ENCODE results near the gene TACC2.
"Not testable (repeated sequence)": the region's sequence is repeated elsewhere in the genome, so short reads cannot be mapped to it uniquely, and the experiment has no call there.

Gene TACC2

DNA sequence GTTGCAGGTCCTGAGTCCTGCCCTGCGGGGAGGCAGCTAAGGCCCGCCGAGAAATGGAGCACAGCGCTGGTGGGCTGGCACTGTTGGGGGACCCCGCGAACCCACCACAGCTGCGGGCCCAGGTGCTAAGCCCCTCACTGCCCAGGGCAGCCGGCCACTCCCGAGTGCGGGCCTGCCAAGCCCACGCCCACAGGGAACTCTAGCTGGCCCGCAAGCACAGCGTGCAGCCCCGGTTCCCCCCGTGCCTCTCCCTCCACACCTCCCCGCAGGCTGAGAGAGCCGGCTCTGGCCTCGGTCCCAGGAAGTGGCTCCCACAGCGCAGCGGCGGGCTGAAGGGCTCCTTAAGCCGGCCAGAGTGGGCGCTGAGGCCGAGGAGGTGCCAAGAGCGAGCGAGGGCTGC is 10.5 kb upstream of the TACC2 start:
- DNase-seq (ENCODE audit: low read depth in 4 of 4, low spot score in 1 of 4) = no peak

DNA sequence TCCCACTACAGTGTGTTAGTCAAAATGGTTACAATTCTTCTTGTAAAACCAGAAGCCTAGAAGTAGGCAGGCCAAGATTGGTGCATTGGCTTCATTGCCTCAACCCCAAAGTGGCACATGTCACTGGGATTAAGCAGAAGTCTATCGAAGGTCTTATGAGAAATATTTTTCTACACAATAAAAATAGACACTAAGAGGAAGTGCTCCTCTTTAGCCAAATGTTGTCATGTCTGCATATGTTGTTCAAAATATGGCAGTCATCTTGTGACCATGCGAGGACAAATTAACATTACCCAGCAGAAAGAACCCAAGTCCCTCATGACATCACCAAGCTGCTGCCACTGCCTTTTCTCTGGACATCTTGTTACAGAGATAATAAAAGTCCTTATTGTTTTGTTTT is 7.6 kb upstream of the TACC2 start:
- DNase-seq (ENCODE audit: low read depth in 4 of 4, low spot score in 1 of 4) = no peak

DNA sequence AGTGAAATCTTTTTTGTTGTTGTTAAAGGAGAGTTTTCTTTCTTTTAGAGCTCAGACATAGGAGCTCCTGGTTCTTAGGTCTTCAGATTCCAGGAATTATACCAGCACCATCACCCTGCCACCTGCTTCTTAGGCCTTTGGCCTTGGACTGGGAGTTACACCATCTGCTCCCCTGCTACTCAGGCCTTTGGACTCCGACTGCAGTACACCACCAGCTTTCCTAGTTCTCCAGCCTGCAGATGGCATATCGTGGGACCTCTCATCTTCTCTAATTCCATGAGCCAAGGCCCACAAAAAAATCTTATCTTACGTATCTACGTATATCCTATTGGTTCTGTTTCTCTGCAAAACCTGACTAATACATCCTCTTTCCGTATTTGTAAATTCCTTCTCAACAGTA is 5.1 kb upstream of the TACC2 start:
- no peak for DNase-seq (ENCODE audit: low read depth in 4 of 4, low spot score in 1 of 4)

DNA sequence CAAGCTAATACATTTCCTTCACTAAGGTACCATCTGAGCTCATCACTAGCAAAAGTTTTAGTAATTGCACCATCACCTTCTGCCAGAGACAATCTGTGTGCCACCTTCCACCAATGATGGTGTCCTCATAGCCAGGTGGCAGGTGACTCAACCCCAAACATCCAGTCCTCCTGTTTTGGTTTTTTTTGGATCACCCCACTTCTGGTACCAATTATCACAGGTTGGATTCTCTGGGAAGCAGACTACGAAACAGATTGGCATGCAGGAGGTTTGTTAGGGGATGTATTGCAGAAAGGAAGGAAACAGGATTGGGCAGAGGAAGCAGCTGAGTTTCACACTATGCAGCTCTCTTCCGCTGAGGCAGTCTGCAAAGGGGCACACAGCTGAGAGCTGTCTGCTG is 4.5 kb upstream of the TACC2 start:
- DNase-seq (ENCODE audit: low read depth in 4 of 4, low spot score in 1 of 4) = no peak

DNA sequence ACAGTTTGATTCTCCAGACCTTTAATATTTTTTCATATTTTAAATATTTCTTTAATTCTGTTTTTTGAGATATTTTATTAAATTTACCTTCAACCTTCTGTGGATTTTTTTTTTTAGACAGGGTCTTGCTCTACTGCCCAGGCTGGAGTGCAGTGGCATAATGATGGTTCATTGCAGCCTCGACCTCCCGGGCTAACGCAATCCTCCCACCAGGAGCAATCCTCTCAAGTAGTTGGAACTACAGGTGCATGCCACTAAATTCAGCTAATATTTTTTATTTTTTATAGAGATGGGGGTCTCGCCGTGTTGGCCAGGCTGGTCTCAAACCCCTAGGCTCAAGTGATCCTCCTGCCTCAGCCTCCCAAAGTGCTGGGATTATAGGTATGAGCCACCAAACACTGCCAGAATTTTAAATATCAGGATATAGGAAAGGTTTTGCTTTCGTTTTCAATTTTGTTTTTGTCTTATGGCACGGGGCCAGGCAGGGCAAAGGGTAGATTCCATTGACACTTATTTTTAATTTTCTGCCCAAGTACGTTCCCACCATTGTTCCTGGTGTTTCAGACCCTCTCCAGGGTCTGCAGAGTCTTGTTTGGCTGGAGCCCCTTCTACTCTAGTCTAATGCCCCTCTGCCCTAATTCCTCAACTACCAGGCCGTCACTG is 1.2 kb downstream of the TACC2 start:
- no peak for DNase-seq (ENCODE audit: low read depth in 4 of 4, low spot score in 1 of 4)

DNA sequence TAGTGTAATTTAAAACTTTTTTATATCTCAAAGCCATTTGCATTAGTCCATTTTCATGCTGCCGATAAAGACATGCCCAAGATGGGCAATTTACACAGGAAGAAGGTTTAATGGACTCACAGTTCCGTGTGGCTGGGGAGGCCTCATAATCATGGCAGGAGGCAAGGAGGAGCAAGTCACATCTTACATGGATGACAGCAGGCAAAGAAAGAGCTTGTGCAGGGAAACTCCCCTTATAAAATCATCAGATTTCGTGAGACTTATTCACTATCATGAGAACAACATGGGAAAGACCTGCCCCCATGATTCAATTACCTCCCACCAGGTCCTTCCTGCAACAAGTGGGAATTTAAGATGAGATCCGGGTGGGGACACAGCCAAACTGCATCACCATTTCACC is 2.8 kb downstream of the TACC2 start:
- not testable (repeated sequence) for DNase-seq (ENCODE audit: low read depth in 4 of 4, low spot score in 1 of 4)

DNA sequence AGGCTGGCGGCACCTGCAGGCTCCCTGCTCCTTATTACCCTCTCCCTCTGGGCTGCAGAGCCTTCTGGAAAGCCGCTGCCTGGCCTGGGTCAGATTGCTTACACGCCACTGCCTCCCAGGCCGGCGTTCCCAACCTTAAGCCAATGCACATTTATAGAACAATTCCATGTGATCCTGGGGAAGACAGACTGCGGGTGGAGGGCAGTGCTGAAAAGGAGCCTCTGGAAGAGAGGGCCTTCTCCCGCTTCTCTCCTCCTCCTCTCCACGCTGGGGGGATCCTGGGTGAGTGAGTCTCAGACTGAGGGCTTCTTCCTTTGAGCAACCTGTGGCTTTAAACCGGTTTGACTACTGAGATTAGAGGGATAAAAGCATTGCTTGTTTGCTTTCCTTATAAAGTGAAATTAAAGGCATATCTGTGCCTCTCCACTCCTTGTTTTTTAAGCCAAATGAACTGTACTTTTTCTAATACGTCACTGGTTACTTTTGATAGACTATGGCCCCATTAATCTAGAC is 5.5 kb downstream of the TACC2 start:
- no peak for DNase-seq (ENCODE audit: low read depth in 4 of 4, low spot score in 1 of 4)

DNA sequence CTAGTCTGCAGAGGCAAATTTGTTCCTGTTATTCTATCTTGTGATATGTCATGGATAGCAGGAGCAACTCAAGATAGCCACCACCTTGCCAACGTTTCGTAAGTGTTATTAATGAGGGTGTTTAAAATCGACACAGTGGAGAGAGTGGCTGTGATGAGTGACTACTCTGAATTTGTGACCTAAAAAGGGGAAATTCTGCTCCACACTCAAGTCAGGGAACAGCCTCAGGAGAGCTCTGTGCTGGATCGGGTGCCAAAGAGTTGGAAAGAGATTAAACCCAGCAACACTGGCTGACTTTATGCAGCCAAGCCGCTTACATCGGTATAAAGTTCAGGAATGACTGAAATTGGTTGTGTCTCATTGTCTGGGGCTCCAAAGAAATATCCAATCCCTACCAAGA is 9.5 kb downstream of the TACC2 start:
- DNase-seq (ENCODE audit: low read depth in 4 of 4, low spot score in 1 of 4) = no peak

DNA sequence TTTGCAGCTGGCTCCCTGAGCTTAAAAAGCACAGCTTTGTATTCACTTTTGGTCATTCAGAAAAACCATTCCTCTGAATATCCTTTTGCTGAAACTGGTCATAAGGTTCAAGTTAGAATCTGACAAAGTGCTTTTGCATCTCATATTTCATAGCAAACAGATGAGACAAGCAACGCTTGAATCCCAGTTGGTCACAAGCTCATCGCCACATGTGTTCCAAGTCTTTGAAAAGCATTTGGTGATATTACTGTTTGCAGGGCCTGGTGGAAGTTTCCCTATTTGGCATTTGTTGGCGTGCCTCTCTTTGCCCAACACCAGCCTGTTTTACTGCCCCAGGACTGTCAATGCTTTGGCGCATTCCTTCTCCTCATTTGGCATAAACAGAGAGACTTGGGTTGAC is 10.3 kb downstream of the TACC2 start:
- DNase-seq (ENCODE audit: low read depth in 4 of 4, low spot score in 1 of 4) = no peak

DNA sequence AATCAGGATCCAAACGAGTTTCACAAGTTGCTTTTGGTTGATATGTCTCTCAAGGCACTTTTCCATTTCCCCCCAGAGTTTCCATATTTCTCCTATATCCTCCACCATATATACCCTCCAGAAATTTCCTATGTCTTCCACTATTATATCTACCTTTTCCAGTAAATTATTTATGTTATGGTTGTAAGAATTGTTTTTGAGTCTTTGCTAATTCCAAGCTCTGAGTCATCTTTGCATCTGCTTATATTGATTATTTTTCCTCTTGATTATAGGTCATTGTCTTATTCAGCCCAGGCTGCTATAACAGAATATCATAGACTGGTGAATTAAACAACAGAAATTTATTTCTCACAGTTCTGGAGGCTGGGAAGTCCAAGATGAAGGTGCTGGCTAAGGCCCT is 12.7 kb downstream of the TACC2 start:
- DNase-seq (ENCODE audit: low read depth in 4 of 4, low spot score in 1 of 4) = no peak

DNA sequence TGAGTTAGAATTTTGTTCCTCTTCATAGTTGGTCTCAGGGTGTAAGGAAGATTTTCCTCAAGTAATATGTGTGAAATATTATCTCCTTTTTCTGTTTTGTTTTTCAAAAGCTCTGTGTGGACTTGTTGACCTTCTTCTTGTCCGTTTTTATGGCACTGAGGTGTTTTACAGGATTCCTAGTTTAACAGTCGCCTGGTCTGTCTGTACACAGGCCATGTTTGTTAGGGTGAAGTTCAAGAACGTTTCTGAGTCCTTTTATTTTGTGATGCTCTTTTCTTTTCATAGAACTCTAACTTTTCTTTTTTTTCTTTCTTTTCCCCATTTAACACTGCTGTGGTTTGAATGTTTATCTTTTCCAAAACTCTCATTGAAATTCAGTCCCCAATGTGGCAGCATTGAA is 18.5 kb downstream of the TACC2 start:
- DNase-seq (ENCODE audit: low read depth in 4 of 4, low spot score in 1 of 4) = no peak

DNA sequence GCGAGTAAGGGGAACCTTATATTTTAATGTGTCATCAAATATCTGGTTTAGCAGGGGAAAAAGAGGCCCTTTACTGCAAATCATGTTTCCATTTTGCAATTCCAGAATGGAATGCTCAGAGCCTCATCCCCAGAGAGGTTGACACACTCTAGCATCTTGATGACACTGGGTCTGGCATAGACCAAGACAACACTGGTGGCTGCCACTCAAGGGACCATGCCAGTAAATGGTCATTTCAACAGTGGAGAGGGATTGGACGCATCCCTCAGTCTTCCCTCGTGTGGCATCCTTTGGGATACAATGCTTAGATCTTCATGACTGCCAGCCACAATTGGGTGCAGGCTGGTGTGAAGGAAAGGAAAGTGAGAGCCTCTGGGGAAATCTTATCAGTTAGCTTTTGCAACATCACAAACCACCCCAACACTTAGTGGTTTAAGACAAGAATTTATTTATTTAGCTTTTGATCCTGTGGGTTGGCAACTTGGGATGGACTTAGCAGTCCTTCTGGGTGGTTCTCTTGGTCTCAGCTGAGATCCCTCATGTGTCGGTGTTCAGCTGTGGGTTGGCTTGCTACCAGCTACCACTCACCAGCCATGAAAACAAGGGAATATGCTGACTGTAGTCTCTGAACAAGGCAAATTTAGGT is 21.6 kb downstream of the TACC2 start:
- no peak for DNase-seq (ENCODE audit: low read depth in 4 of 4, low spot score in 1 of 4)

DNA sequence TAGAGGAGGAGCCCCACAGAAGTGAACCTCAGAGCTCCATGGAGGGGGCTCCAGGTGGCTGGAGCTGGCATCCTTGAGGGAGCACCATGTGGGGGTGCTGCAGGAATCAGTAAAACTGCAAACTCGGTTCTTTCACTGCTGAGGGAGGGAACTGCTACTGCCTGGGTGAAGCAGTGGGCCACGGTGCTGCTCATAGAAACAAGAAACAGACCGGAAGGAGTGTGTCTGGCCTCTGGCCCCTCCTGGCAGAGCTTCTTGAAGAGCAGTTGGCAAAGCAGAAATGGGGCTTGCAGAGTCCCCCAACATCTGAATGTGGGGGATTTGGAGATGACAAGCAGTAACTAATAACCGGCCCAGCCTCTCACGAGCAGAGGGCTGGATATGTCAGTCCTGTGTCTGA is 23.8 kb downstream of the TACC2 start:
- DNase-seq (ENCODE audit: low read depth in 4 of 4, low spot score in 1 of 4) = no peak

DNA sequence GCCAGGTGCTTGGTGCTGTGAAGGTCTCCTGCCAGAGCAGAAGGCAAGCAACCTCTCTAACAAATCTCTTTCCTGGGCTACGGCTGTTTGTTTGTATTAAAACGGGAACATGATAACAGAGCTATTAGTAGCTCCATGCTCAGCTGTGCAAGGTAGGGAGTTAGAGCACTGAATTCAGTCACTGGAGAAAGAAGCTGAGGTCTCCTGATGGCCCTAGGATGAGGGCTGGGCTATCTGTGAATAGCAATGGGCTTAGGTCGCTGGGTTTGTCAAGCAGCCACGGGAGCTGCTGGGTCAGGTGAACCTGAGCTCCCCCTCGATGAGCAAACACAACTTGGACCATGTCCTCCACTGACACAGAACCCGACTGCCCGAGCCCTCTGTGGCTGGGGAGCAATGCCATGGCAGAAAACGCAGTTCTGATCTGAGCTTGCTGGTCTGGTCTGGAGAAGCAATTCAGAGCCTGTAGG is 24.4 kb downstream of the TACC2 start:
- no peak for DNase-seq (ENCODE audit: low read depth in 4 of 4, low spot score in 1 of 4)

DNA sequence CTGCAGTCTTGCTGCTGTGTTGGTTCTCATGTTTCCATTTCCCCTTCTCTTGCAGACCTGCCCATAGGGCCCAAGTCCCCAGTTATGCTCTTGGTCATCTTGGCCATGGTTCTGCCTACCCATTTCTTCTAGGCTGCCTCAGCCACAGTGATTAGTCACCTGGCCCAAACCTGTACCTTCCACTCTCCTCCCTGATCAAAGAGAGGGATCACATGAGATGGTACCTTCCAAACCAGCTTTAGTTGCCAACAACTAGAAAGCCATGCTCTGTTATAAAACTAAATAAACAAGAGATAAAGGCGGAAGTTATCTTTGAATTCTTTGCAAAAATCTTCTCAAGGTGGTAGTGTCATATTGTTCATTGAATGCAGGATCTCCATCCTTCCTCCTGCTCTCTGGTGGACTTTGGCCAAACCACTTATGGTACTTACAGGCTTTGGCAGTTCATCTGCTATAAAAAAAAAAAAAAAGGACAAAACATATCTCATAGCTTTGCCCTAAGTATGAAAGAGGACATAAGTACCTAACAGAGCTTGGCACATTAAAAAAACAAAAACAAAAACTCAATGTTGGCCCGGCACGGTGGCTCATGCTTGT is 25.8 kb downstream of the TACC2 start:
- DNase-seq (ENCODE audit: low read depth in 4 of 4, low spot score in 1 of 4) = no peak

DNA sequence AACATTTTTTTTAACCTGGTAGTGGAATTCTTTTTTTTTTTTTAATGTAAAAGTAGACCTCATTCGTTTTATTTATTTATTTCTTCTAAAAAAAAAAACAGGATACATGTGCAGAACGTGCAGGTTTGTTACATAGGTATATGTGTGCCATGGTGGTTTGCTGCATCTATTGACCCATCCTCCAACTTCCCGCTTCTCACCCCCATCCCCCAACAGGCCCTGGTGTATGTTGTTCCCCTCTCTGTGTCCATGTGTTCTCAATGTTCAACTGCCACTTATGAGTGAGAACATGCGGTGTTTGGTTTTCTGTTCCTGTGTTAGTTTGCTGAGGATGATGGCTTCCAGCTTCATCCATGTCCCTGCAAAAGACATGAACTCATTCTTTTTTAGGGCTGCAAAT is 29.0 kb downstream of the TACC2 start:
- not testable (repeated sequence) for DNase-seq (ENCODE audit: low read depth in 4 of 4, low spot score in 1 of 4)

DNA sequence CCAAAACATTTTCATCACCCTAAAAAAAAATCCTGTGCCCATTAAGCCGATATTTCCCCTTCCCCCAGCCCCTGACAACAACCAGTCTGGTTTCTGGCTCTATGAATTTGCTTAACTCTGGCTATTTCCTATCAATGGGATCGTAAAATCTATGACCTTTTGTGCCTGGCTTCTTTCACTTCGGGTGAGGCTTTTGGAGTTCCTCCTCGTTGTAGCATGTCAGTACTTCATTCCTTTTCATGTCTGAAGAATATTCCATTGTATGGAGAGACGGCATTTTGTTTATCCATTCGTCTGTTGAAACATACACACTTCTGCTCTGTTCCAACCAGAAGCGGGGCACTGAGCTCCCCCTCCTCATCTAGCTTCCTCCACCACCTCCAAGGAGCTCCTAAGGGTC is 29.5 kb downstream of the TACC2 start:
- DNase-seq (ENCODE audit: low read depth in 4 of 4, low spot score in 1 of 4) = no peak

DNA sequence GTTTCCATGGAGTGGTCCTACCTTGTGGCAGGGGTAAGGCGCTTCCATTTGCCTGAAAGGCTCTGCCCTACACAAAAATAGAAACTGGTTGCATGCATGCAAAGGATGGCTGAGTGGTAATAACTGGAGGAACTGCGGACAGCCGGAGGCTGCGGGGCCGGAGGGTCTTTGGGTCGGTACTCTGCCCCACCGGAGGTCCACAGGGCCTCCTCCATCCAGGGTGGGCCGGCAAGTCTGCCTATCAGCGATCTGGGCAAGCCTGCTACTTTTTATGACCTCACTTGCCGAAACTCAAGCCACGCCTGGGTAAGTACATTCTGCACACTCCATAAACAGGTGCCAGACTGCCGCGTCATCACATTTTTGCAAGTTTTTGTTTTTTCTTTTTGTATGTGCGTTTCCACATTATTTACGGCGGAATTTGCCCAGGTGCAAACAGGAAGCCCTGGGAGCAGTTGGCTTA is 30.0 kb downstream of the TACC2 start:
- no peak for DNase-seq (ENCODE audit: low read depth in 4 of 4, low spot score in 1 of 4)

DNA sequence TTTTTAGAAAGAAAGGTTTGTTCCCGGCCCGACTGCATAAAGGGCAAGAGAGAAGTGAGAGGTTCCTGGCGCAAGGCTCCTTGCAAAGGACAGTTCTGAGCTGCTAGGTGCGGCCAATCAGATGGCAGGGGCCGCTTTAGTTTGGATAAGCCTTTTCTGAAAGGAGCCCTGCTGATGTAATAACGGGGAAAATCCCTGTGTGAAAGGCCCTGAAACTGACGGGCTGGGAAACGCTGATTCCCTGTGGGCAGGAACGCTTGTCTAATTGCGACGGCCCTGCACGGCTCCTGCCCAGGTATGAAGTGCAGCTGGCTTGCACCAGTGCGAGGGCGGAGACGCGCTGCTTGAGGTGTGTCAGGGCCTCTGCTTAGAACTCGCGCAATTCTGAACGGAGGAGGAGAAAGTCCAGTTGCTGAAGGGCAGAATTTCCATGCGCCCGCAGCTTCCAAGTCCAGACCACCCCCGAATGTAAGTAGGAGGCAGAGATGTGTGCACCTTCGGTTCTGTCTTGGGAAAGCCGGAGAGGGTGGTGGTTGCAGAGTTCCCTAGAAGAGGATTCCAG is 30.5 kb downstream of the TACC2 start:
- no peak for DNase-seq (ENCODE audit: low read depth in 4 of 4, low spot score in 1 of 4)

DNA sequence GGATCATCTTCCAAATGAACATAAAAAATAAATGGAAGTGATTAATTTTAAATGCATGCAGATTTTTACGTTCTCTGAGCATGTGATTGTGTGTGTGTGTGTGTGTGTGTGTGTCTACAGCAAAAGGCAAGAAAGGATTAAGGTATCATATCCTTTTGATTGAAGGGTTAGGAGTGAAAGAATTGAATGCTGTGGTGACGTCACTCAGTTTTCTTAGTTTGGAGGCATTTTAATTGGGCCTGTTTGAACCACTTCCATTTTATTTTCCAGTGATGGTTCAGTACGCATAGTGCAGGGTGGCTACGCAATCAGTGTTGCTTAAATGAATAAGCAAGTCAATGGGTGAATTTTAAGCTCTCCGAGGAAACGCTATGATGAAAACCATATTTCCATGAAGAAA is 31.3 kb downstream of the TACC2 start:
- DNase-seq (ENCODE audit: low read depth in 4 of 4, low spot score in 1 of 4) = no peak

DNA sequence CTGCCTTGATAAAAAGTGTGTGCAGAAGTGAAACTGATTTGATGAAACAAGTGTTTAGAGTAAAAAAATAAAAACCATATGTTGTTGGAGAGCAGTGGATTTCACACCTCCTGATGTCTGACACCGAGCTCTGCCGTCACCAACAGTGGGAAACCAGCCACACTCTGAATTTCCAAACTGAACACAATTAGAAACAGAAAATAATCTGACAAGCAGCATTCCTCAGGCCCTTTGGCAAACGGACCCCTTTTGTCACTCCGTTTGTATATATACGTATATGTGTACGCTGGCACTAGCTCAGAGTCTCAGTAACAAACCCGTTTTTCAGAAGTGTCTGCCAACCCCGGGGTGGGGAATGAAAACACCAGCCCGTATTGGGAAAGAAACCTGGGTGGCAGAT is 32.4 kb downstream of the TACC2 start:
- no peak for DNase-seq (ENCODE audit: low read depth in 4 of 4, low spot score in 1 of 4)

DNA sequence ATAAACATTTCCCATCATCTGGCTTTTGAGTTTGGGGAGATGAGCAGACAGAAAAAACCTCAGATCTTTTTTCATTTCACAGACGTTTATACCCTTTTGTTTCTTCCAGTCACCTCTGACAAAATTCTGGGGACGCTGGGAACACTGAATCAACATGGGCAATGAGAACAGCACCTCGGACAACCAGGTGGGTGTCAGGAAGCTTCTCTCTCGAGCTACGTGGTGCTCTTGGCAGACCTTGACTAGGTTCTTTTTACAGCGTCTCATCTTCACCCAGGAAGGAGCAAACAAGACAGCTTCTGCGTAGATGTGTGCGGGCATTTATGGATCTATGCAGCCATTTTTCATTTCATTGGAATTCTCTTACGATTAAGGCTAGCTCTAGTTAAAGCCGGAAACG is 32.9 kb downstream of the TACC2 start:
- no peak for DNase-seq (ENCODE audit: low read depth in 4 of 4, low spot score in 1 of 4)
